NCI-H2196 (cell line): ENCODE results near the gene RPUSD4.

Experiments
- DNase-seq: peaks from one replicate; lab custom pipeline; 2025; ENCODE audit not compliant: unreplicated experiment; lab: John Stamatoyannopoulos, UW

RPUSD4 gene

GRCh38 chr11:126214441-126214840 is 3.0 kb upstream of the RPUSD4 start:
- DNase-seq, result no peak

- DNase-seq, result no peak
These were observed 725 bp upstream of the RPUSD4 start for GRCh38 chr11:126212089-126212660.

GRCh38 chr11:126210871-126211235 is 597 bp downstream of the RPUSD4 start:
- DNase-seq, result no peak

GRCh38 chr11:126207896-126208295 is 3.6 kb downstream of the RPUSD4 start:
- no peak for DNase-seq

GRCh38 chr11:126205359-126205758 is 6.1 kb downstream of the RPUSD4 start:
- DNase-seq, result no peak

- no peak for DNase-seq
These were observed 8.6 kb downstream of the RPUSD4 start for GRCh38 chr11:126202646-126203359.

- DNase-seq, result no peak
These were observed 12.8 kb downstream of the RPUSD4 start for GRCh38 chr11:126198648-126199047.

- DNase-seq, result no peak
These were observed 14.0 kb downstream of the RPUSD4 start for GRCh38 chr11:126197277-126197939.

GRCh38 chr11:126195119-126195518 is 16.3 kb downstream of the RPUSD4 start:
- DNase-seq, result no peak

GRCh38 chr11:126194121-126194543 is 17.3 kb downstream of the RPUSD4 start:
- peak; percentile 56 for DNase-seq

- no peak for DNase-seq
These were observed 18.4 kb downstream of the RPUSD4 start for GRCh38 chr11:126193038-126193478.

GRCh38 chr11:126192361-126192760 is 19.1 kb downstream of the RPUSD4 start:
- DNase-seq, result no peak

GRCh38 chr11:126191379-126192073 is 19.9 kb downstream of the RPUSD4 start:
- no peak for DNase-seq

- no peak for DNase-seq
These were observed 20.7 kb downstream of the RPUSD4 start for GRCh38 chr11:126190792-126191191.

GRCh38 chr11:126189109-126189929 is 22.1 kb downstream of the RPUSD4 start:
- no peak for DNase-seq

- no peak for DNase-seq
These were observed 22.9 kb downstream of the RPUSD4 start for GRCh38 chr11:126188332-126189108.

GRCh38 chr11:126186708-126187529 is 24.5 kb downstream of the RPUSD4 start:
- DNase-seq, result peak; percentile 15

- DNase-seq, result no peak
These were observed 25.3 kb downstream of the RPUSD4 start for GRCh38 chr11:126186025-126186698.
